Trophoblast cell (in vitro differentiated cells and primary cell): ENCODE data around the gene RBM7.

Experiments
- DNase-seq, 2 donors: peaks; one replicate each; pipeline ENCODE4 v3.0.0-alpha.2; 2016
- H2AFZ ChIP-seq: 2 replicates; pipeline ENCODE4 v1.6.1; 2013; ENCODE audit warnings: low read length, moderate library complexity, mild to moderate bottlenecking; ENCODE audit not compliant: insufficient read depth, poor library complexity
- H2AK5ac ChIP-seq: 2 replicates; pipeline ENCODE4 v1.6.1; 2013; ENCODE audit warnings: mild to moderate bottlenecking, low read length
- H2BK120ac ChIP-seq: 2 replicates; pipeline ENCODE4 v1.6.1; 2013; ENCODE audit warnings: low read length, mild to moderate bottlenecking, moderate library complexity; ENCODE audit not compliant: insufficient read depth, poor library complexity
- H2BK12ac ChIP-seq: 2 replicates; pipeline ENCODE4 v1.6.1; 2013; ENCODE audit warnings: mild to moderate bottlenecking, low read length, moderate library complexity
- H2BK5ac ChIP-seq: 2 replicates; pipeline ENCODE4 v1.6.1; 2013; ENCODE audit warnings: low read length, low read depth, moderate library complexity, mild to moderate bottlenecking; ENCODE audit not compliant: poor library complexity
- H3K14ac ChIP-seq: 2 replicates; pipeline ENCODE4 v1.6.1; 2013; ENCODE audit warnings: mild to moderate bottlenecking, low read length
- H3K18ac ChIP-seq: 2 replicates; pipeline ENCODE4 v1.6.1; 2013; ENCODE audit warnings: mild to moderate bottlenecking, low read length
- H3K23ac ChIP-seq: 2 replicates; pipeline ENCODE4 v1.6.1; 2013; ENCODE audit warnings: low read length
- H3K27ac ChIP-seq: 2 replicates; pipeline ENCODE4 v1.5.1; 2013; ENCODE audit warnings: low read depth, mild to moderate bottlenecking, inconsistent platforms, low read length, moderate library complexity
- H3K27me3 ChIP-seq: 2 replicates; pipeline ENCODE4 v1.6.1; 2013; ENCODE audit warnings: inconsistent platforms, mild to moderate bottlenecking, low read length, moderate library complexity; ENCODE audit not compliant: insufficient read depth
- H3K36me3 ChIP-seq, 2 experiments: 1 replicate in 1 of 2; 2 replicates in 1 of 2; pipeline ENCODE4 v1.6.1; 2013; ENCODE audit warnings: low read length in 2 of 2, mild to moderate bottlenecking in 2 of 2, moderate library complexity in 1 of 2; ENCODE audit not compliant: insufficient read depth in 2 of 2, control insufficient read depth in 1 of 2
- H3K4ac ChIP-seq: 2 replicates; pipeline ENCODE4 v1.6.1; 2013; ENCODE audit warnings: low read depth, mild to moderate bottlenecking, low read length, moderate library complexity
- H3K4me1 ChIP-seq, 2 experiments: 1 replicate in 1 of 2; 2 replicates in 1 of 2; pipeline ENCODE4 v1.6.1; 2013; ENCODE audit warnings: low read length in 2 of 2, mild to moderate bottlenecking in 2 of 2, moderate library complexity in 1 of 2; ENCODE audit not compliant: insufficient read depth in 2 of 2, control insufficient read depth in 1 of 2
- H3K4me2 ChIP-seq: 2 replicates; pipeline ENCODE4 v1.6.1; 2013; ENCODE audit warnings: inconsistent platforms, mild to moderate bottlenecking, low read length, moderate library complexity
- H3K4me3 ChIP-seq: 2 replicates; pipeline ENCODE4 v1.5.1; 2013; ENCODE audit warnings: mild to moderate bottlenecking, low read depth, low read length, inconsistent platforms
- H3K79me1 ChIP-seq: one replicate; pipeline ENCODE4 v1.6.1; 2013; ENCODE audit warnings: low read length
- H3K79me2 ChIP-seq: 2 replicates; pipeline ENCODE4 v1.6.1; 2013; ENCODE audit warnings: low read length, mild to moderate bottlenecking; ENCODE audit not compliant: control insufficient read depth, insufficient read depth, poor library complexity
- H3K9ac ChIP-seq: 2 replicates; pipeline ENCODE4 v1.6.1; 2013; ENCODE audit warnings: mild to moderate bottlenecking, low read length
- H3K9me3 ChIP-seq: 2 replicates; pipeline ENCODE4 v1.6.1; 2013; ENCODE audit warnings: low read depth, mild to moderate bottlenecking, control low read depth, inconsistent platforms, low read length; ENCODE audit not compliant: insufficient read depth
- H4K12ac ChIP-seq: 2 replicates; pipeline ENCODE4 v1.6.1; 2013; ENCODE audit warnings: low read depth, mild to moderate bottlenecking, low read length, moderate library complexity
- H4K8ac ChIP-seq: 2 replicates; pipeline ENCODE4 v1.6.1; 2013; ENCODE audit warnings: low read depth, mild to moderate bottlenecking, low read length, moderate library complexity
- H4K91ac ChIP-seq: one replicate; pipeline ENCODE4 v1.6.1; 2013; ENCODE audit warnings: low read depth, mild to moderate bottlenecking, low read length, moderate library complexity
- WGBS: extraction: QIAGEN DNeasy Blood & Tissue Kit; methylation state at CpG from one replicate; pipeline ENCODE4 v1.1.7; 2013; ENCODE audit warnings: missing lambda C conversion rate; ENCODE audit not compliant: insufficient read length, insufficient coverage; ENCODE audit errors: extremely low coverage; 5-methylcytosine and 5-hydroxymethylcytosine counted together

Gene RBM7

GRCh38 chr11:114379394-114380069, 20.9 kb upstream of the RBM7 start:
- no peak overlapping the region for H3K4me2 ChIP-seq
- WGBS, result no CpG with 5 or more reads among the region's 5 CpGs
- no peak overlapping the region for H3K27ac ChIP-seq
- no peak overlapping the region for H2AFZ ChIP-seq
- no peak overlapping the region for H2BK5ac ChIP-seq
- H2BK12ac ChIP-seq, result no peak overlapping the region
- H2BK120ac ChIP-seq, result no peak overlapping the region
- H3K4me3 ChIP-seq, result no peak overlapping the region
- no peak for DNase-seq
- H3K14ac ChIP-seq, result no peak overlapping the region
- no peak overlapping the region for H3K18ac ChIP-seq
- H3K4me1 ChIP-seq, result peaks cover 5 to 9% of the 10 kb centered on the region in 2 experiments
- H3K9ac ChIP-seq, result no peak overlapping the region
- no peak overlapping the region for H3K23ac ChIP-seq
- H4K12ac ChIP-seq, result no peak overlapping the region
- H3K4ac ChIP-seq, result no peak overlapping the region
- no peaks in the 10 kb centered on the region for H3K27me3 ChIP-seq
- no peak overlapping the region for H2AK5ac ChIP-seq
- no peaks in the 10 kb centered on the region for H3K79me2 ChIP-seq
- H3K36me3 ChIP-seq, result no peaks in the 10 kb centered on the region
- no peak overlapping the region for H4K8ac ChIP-seq
- H3K79me1 ChIP-seq, result peaks cover 1% of the 10 kb centered on the region
- H4K91ac ChIP-seq, result no peak overlapping the region
- no peaks in the 10 kb centered on the region for H3K9me3 ChIP-seq

DNA sequence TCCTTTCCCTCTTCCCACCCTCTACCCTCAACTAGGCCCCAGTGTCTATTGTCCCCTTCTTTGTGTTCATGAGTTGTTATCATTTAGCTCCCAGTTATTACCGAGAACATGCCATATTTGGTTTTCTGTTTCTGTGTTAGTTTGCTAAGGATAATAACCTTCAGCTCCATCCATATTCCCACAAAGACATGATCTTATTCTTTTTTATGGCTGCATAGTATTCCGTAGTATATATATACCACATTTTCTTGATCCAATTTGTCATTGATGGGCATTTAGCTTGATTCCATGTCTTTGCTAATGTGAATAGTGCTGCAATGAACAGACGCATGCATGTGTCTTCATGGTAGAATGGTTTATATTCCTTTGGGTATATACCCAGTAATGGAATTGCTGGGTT, 18.0 kb upstream of the RBM7 start:
- Histone ChIP-seq H3K4ac (no peak overlapping the region), H4K8ac (no peak overlapping the region), H3K9me3 (no peaks in the 10 kb centered on the region), H3K79me2 (no peaks in the 10 kb centered on the region), H2BK120ac (no peak overlapping the region), H3K4me3 (no peak overlapping the region), H3K23ac (no peak overlapping the region), H3K18ac (no peak overlapping the region), H2AK5ac (no peak overlapping the region), H3K4me2 (no peak overlapping the region), H4K12ac (no peak overlapping the region), H3K27me3 (no peaks in the 10 kb centered on the region), H3K79me1 (peaks cover 1% of the 10 kb centered on the region), H4K91ac (no peak overlapping the region), H3K4me1 (peaks cover 5 to 9% of the 10 kb centered on the region in 2 experiments), H3K9ac (no peak overlapping the region), H3K14ac (no peak overlapping the region), H2AFZ (no peak overlapping the region), H3K27ac (no peak overlapping the region), H2BK12ac (no peak overlapping the region), H2BK5ac (no peak overlapping the region), H3K36me3 (no peaks in the 10 kb centered on the region)
- no CpG with 5 or more reads among the region's 3 CpGs for WGBS
- DNase-seq, result no peak

DNA sequence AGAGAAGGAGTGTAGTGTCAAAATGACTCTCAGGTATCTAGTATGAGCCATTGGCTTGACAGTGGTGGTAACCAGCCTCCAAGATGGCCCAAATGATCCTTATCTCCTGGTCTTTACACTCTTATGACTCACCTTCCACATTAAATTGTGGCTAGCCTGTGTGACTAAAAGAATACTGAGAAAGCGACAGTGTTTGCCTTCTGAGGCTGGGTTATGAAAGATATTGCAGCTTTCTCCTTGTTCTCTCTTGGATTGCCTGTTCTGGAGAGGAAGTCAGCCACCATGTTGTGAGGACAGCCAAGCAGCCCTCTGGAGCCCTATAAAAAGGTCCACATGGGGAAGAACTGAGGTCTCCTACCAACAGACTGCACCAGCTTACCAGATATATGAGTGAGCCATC, 16.0 kb upstream of the RBM7 start:
- Histone ChIP-seq H3K14ac (no peak overlapping the region), H3K23ac (no peak overlapping the region), H2BK120ac (no peak overlapping the region), H2AFZ (no peak overlapping the region), H4K12ac (no peak overlapping the region), H2BK5ac (no peak overlapping the region), H3K9me3 (no peaks in the 10 kb centered on the region), H3K4me3 (no peak overlapping the region), H3K79me2 (no peaks in the 10 kb centered on the region), H3K4me2 (no peak overlapping the region), H3K9ac (no peak overlapping the region), H3K4me1 (peaks cover 2 to 5% of the 10 kb centered on the region in 2 experiments), H4K91ac (no peak overlapping the region), H3K27ac (no peak overlapping the region), H3K18ac (no peak overlapping the region), H2AK5ac (no peak overlapping the region), H4K8ac (no peak overlapping the region), H2BK12ac (no peak overlapping the region), H3K36me3 (no peaks in the 10 kb centered on the region), H3K4ac (no peak overlapping the region), H3K79me1 (no peaks in the 10 kb centered on the region), H3K27me3 (no peaks in the 10 kb centered on the region)
- no CpG with 5 or more reads among the region's 1 CpG for WGBS
- DNase-seq, result no peak

- Histone ChIP-seq H3K4me2 (no peak overlapping the region), H3K27ac (no peak overlapping the region), H2BK120ac (no peak overlapping the region), H3K36me3 (no peaks in the 10 kb centered on the region), H4K12ac (no peak overlapping the region), H2AK5ac (no peak overlapping the region), H4K8ac (no peak overlapping the region), H3K18ac (no peak overlapping the region), H3K79me1 (no peaks in the 10 kb centered on the region), H3K9me3 (no peaks in the 10 kb centered on the region), H2AFZ (no peak overlapping the region), H3K23ac (no peak overlapping the region), H4K91ac (no peak overlapping the region), H3K27me3 (no peaks in the 10 kb centered on the region), H2BK12ac (no peak overlapping the region), H3K9ac (no peak overlapping the region), H3K79me2 (no peaks in the 10 kb centered on the region), H2BK5ac (no peak overlapping the region), H3K4ac (no peak overlapping the region), H3K4me3 (no peak overlapping the region), H3K4me1 (no peaks in the 10 kb centered on the region), H3K14ac (no peak overlapping the region)
- DNase-seq, result no peak
- no CpG with 5 or more reads among the region's 2 CpGs for WGBS
Observed at GRCh38 chr11:114386131-114386530, 14.3 kb upstream of the RBM7 start.
